Measurements from ENCODE around the gene DOP1A.

DOP1A gene

DNA sequence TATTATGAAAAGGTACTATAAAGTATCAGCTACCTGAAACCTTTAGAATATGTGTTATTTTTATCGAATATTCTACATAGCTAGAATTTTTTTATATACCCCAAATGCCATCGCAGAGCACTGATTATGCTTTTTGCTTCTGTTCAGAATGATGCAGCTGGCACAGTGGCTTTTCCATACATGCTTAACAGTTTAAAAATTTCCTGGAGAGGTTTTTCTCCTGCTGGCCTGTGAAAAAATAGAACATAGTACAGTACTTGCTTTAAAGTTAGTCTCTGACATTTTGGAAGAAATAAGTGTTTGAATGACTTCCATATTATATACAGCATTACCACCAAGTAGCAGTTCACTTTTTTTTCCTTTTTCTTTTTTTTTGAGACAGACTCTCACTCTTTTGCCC, 5.3 kb downstream of the DOP1A start:
- no peaks in the 10 kb centered on the region for H4K20me1 ChIP-seq (ENCODE audit: low read depth, low read length)
- H3K36me3 ChIP-seq (ENCODE audit: low read length): peaks cover 20% of the 10 kb centered on the region
- peaks cover 28% of the 10 kb centered on the region for H3F3A ChIP-seq (ENCODE audit: insufficient read depth)
- H3K27ac ChIP-seq (ENCODE audit: low read depth, low read length): no peak overlapping the region
- no peak overlapping the region for H3K9ac ChIP-seq (ENCODE audit: low read length)
- no peaks in the 10 kb centered on the region for H3K27me3 ChIP-seq (ENCODE audit: low read length)
- TF ChIP-seq, protein P1, sequence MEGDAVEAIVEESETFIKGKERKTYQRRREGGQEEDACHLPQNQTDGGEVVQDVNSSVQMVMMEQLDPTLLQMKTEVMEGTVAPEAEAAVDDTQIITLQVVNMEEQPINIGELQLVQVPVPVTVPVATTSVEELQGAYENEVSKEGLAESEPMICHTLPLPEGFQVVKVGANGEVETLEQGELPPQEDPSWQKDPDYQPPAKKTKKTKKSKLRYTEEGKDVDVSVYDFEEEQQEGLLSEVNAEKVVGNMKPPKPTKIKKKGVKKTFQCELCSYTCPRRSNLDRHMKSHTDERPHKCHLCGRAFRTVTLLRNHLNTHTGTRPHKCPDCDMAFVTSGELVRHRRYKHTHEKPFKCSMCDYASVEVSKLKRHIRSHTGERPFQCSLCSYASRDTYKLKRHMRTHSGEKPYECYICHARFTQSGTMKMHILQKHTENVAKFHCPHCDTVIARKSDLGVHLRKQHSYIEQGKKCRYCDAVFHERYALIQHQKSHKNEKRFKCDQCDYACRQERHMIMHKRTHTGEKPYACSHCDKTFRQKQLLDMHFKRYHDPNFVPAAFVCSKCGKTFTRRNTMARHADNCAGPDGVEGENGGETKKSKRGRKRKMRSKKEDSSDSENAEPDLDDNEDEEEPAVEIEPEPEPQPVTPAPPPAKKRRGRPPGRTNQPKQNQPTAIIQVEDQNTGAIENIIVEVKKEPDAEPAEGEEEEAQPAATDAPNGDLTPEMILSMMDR (IDR thresholded peaks at IDR 0.05; ENCODE audit: insufficient read depth, low read length, poor library complexity, severe bottlenecking): no peak
- H3K4me3 ChIP-seq (ENCODE audit: insufficient read depth, low read length, poor library complexity, severe bottlenecking): no peak overlapping the region
- no peaks in the 10 kb centered on the region for H3K9me2 ChIP-seq (replicated peaks; ENCODE audit: insufficient read depth, low read length)
- no peak overlapping the region for H3K4me2 ChIP-seq (ENCODE audit: low read depth, low read length, poor library complexity, severe bottlenecking)
- no peak overlapping the region for H2AFZ ChIP-seq (ENCODE audit: low read depth, low read length, severe bottlenecking)
- H3K79me2 ChIP-seq (ENCODE audit: insufficient read depth, low read length): peaks cover 97% of the 10 kb centered on the region
- H3K9me3 ChIP-seq (ENCODE audit: insufficient read depth, low read length): no peaks in the 10 kb centered on the region

DNA sequence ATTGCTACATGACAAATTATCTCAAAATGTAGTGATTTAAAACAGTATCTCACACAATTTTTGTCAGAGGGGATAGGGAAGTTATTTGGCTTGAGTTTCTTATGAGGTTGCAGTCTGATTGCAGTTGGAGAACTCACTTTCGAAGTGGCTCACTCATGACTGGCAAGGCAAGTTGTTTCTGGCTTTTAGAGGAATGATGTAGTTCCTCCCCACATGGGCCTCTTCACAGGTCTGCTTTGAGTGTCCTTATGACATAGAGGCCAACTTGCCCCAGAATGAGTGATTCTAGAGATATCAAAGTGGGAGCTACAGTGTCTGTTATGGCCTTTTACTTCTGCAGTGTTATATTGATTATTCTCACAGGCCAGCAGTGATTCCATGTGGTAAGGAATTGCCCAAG, 6.1 kb downstream of the DOP1A start:
- Histone ChIP-seq H3K9me3 (ENCODE audit: insufficient read depth, low read length) (no peaks in the 10 kb centered on the region), H3K4me2 (ENCODE audit: low read depth, low read length, poor library complexity, severe bottlenecking) (no peak overlapping the region), H4K20me1 (ENCODE audit: low read depth, low read length) (no peaks in the 10 kb centered on the region), H3K79me2 (ENCODE audit: insufficient read depth, low read length) (peaks cover 99% of the 10 kb centered on the region), H3K9ac (ENCODE audit: low read length) (no peak overlapping the region), H3K9me2 (replicated peaks; ENCODE audit: insufficient read depth, low read length) (no peaks in the 10 kb centered on the region), H3F3A (ENCODE audit: insufficient read depth) (peaks cover 23% of the 10 kb centered on the region), H3K36me3 (ENCODE audit: low read length) (peaks cover 20% of the 10 kb centered on the region), H3K4me3 (ENCODE audit: insufficient read depth, low read length, poor library complexity, severe bottlenecking) (no peak overlapping the region), H3K27me3 (ENCODE audit: low read length) (no peaks in the 10 kb centered on the region), H3K27ac (ENCODE audit: low read depth, low read length) (no peak overlapping the region), H2AFZ (ENCODE audit: low read depth, low read length, severe bottlenecking) (no peak overlapping the region)
- no peak for TF ChIP-seq EZH2phosphoT487 (conservative IDR thresholded peaks at IDR 0.05; ENCODE audit: low read length)
- TF ChIP-seq, protein P1 (IDR thresholded peaks at IDR 0.05; ENCODE audit: insufficient read depth, low read length, poor library complexity, severe bottlenecking): no peak

DNA sequence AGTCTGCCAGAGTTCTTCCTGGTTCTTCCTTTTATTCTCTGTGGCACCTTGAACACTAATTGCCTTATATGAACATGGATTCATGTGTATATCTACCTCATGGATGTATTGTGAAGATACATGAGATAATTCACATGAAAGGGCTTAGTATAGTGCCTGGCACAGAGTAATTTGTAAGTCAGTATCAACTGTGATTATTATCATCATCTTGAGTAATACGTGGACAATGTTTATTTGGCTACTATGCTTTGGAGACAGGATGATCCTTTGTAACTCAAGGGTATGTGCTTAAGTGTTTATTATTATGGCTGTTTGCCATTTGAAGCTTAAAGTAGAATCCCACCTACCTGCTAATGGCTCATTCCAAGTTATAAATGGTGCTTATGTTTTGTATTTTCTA, 16.0 kb downstream of the DOP1A start:
- Histone ChIP-seq H3K27ac (ENCODE audit: low read depth, low read length) (no peak overlapping the region), H3K27me3 (ENCODE audit: low read length) (no peaks in the 10 kb centered on the region), H3K4me3 (ENCODE audit: insufficient read depth, low read length, poor library complexity, severe bottlenecking) (no peak overlapping the region), H3K9me3 (ENCODE audit: insufficient read depth, low read length) (no peaks in the 10 kb centered on the region), H3K9me2 (replicated peaks; ENCODE audit: insufficient read depth, low read length) (no peaks in the 10 kb centered on the region), H4K20me1 (ENCODE audit: low read depth, low read length) (peaks cover 7% of the 10 kb centered on the region; the same call in 1 of the 2 replicates), H3K36me3 (ENCODE audit: low read length) (no peaks in the 10 kb centered on the region), H3F3A (ENCODE audit: insufficient read depth) (no peaks in the 10 kb centered on the region), H2AFZ (ENCODE audit: low read depth, low read length, severe bottlenecking) (no peak overlapping the region), H3K9ac (ENCODE audit: low read length) (no peak overlapping the region), H3K79me2 (ENCODE audit: insufficient read depth, low read length) (peaks cover 72% of the 10 kb centered on the region), H3K4me2 (ENCODE audit: low read depth, low read length, poor library complexity, severe bottlenecking) (no peak overlapping the region)
- TF ChIP-seq, protein P1 (IDR thresholded peaks at IDR 0.05; ENCODE audit: insufficient read depth, low read length, poor library complexity, severe bottlenecking): no peak
- no peak for TF ChIP-seq EZH2phosphoT487 (conservative IDR thresholded peaks at IDR 0.05; ENCODE audit: low read length)
